NCI-H1105 (cell line): ENCODE results near the gene ANXA6.
"Not testable (repeated sequence)": the region's sequence is repeated elsewhere in the genome, so short reads cannot be mapped to it uniquely, and the experiment has no call there.

Source experiments
- DNase-seq: peaks from one replicate; lab custom pipeline; 2025; lab: John Stamatoyannopoulos, UW

The ANXA6 gene

GRCh38 chr5:151157426-151158286, at the start of gene ANXA6:
Gene ANXA6, minus strand, starts transcription at chr5:151157779. Its CDS starts 9,878 bp downstream, at chr5:151147901.
- peak; percentile 27 for DNase-seq

GRCh38 chr5:151205411-151205810, 47.8 kb upstream of the ANXA6 start:
- no peak for DNase-seq

GRCh38 chr5:151204051-151204450, 46.5 kb upstream of the ANXA6 start:
- DNase-seq = no peak

- no peak for DNase-seq
Measured at GRCh38 chr5:151202381-151203139, 45.0 kb upstream of the ANXA6 start.

GRCh38 chr5:151200913-151201595, 43.5 kb upstream of the ANXA6 start:
- no peak for DNase-seq

GRCh38 chr5:151199581-151200185, 42.1 kb upstream of the ANXA6 start:
- no peak for DNase-seq

- no peak for DNase-seq
Measured at GRCh38 chr5:151198861-151199260, 41.3 kb upstream of the ANXA6 start.

- not testable (repeated sequence) for DNase-seq
Measured at GRCh38 chr5:151197291-151197600, 39.7 kb upstream of the ANXA6 start.

GRCh38 chr5:151196556-151197290, 39.1 kb upstream of the ANXA6 start:
- no peak for DNase-seq

GRCh38 chr5:151195622-151196021, 38.0 kb upstream of the ANXA6 start:
- no peak for DNase-seq

- no peak for DNase-seq
Measured at GRCh38 chr5:151192626-151193025, 35.0 kb upstream of the ANXA6 start.

- no peak for DNase-seq
Measured at GRCh38 chr5:151191661-151192060, 34.1 kb upstream of the ANXA6 start.

GRCh38 chr5:151189151-151189550, 31.6 kb upstream of the ANXA6 start:
- DNase-seq = no peak

- no peak for DNase-seq
Measured at GRCh38 chr5:151186538-151186937, 29.0 kb upstream of the ANXA6 start.

GRCh38 chr5:151186052-151186451, 28.5 kb upstream of the ANXA6 start:
- no peak for DNase-seq

- no peak for DNase-seq
Measured at GRCh38 chr5:151184316-151185042, 26.9 kb upstream of the ANXA6 start.

- no peak for DNase-seq
Measured at GRCh38 chr5:151183456-151184245, 26.1 kb upstream of the ANXA6 start.

GRCh38 chr5:151182976-151183375, 25.4 kb upstream of the ANXA6 start:
- no peak for DNase-seq

- no peak for DNase-seq
Measured at GRCh38 chr5:151182524-151182900, 24.9 kb upstream of the ANXA6 start.
